ENCODE measurements around the gene BRCA1.
"Not testable (repeated sequence)": the region's sequence is repeated elsewhere in the genome, so short reads cannot be mapped to it uniquely, and the experiment has no call there.

Gene BRCA1

DNA sequence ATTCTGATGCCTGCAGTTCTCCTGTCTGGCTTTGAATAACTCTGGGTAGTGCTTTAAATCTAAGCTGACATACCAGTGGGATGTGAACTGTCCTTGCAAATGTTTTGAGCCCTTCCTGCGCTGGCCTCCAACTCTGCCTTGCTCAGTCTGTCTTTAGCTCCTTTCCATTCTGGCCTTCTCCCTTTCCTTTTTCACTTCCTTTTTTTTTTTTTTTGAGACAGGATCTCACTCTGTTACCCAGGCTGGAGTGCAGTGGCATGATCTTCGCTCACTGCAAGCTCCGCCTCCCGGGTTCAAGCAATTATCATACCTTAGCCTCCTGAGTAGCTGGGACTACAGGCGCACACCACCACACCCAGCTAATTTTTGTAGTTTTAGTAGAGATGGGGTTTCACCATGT is 8.3 kb upstream of the BRCA1 start:
- not testable (repeated sequence) for DNase-seq

DNA sequence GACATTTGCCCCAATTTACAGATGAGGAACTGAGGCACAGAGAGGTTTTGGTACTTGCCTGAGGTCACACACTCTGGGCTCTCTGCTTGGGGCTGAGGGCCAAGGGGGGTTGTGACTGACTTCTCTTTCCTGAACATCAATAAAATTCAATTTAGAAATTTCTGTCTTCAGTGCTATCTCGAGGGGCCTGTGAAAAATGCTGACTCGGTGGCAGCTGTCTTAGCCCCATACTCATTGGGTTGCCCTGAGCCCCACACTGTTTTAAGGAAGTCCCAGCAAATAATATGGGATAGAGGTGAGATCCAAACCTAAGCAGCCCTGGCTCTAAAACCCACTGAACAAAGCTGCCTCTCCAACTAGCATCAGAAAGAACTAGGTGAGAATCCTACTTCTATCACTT is 7.0 kb upstream of the BRCA1 start:
- no peak for DNase-seq

DNA sequence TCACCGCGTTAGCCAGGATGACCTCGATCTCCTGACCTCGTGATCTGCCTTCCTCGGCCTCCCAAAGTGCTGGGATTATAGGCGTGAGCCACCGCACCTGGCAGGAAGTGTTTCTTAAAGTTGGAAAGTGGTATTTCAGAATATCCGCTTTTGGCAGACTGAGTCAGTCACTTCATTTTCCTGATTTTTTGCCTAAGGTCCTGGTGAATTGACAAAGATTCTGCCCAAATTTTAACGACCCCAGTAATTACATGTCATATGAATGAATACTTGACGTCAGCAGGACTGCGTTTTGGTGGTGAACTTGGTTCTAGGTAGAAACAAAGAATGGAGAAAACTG is 4.5 kb upstream of the BRCA1 start:
- DNase-seq = no peak

GRCh38 chr17:43127333-43127876 is 2.2 kb upstream of the BRCA1 start:
- not testable (repeated sequence) for DNase-seq

DNA sequence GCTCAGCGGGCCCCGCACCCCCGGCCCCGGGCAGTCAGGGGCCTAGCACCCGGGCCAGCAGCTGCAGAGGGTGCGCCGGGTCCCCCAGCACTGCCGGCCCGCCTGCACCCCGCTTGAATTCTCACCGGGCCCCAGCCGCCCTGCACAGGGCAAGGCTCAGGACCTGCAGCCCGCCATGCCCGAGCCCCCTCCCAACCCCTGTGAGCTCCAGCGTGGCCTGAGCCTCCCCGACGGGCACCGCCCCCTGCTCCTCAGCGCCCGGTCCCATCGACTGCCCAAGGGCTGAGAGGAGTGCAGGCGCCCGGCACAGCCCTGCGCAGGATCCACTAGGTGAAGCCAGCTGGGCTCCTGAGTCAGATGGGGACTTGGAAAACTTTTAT is 1.7 kb upstream of the BRCA1 start:
- no peak for DNase-seq

DNA sequence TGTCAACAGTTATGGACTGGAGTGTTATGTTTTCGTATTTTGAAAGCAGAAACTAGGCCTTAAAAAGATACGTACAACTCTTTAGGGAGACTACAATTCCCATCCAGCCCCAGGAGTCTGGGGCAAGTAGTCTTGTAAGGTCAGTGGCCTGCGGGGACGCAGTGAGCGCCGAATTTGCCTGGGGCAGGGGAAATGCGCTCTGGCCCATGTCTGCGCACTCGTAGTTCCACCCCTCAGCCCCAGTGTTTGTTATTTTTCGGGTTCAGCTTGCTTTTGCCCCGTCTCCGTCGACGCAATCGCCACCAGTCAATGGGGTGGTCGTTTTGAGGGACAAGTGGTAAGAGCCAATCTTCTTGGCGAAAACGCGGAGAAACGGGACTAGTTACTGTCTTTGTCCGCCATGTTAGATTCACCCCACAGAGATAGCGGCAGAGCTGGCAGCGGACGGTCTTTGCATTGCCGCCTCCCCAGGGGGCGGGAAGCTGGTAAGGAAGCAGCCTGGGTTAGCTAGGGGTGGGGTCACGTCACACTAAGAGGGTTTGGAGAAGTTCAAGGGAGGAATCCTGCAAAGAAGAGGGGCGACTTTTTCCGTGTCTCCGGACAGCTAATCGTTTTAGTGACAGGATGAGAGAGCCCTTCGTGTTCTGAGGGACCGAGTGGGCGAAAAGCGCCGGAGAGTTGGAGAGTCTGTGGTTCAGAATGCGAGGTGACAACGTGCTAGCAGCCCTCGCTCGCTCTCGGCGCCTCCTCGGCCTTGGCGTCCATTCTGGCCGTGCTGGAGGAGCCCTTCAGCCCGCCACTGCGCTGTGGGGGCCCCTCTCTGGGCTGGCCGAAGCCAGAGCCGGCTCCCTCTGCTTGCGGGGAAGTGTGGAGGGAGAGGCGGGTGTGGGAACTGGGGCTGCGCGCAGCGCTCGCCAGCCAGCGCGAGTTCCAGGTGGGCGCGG is 1.1 kb upstream of the BRCA1 start:
- no peak for DNase-seq

GRCh38 chr17:43118679-43119615 is 6.2 kb downstream of the BRCA1 start:
- DNase-seq = no peak

- DNase-seq = no peak
Measured at GRCh38 chr17:43114151-43114552, 11.0 kb downstream of the BRCA1 start.

GRCh38 chr17:43106552-43106951 is 18.6 kb downstream of the BRCA1 start:
- no peak for DNase-seq

- DNase-seq = no peak
Measured at GRCh38 chr17:43105146-43105545, 20.0 kb downstream of the BRCA1 start.

GRCh38 chr17:43104665-43105064 is 20.5 kb downstream of the BRCA1 start:
- no peak for DNase-seq

DNA sequence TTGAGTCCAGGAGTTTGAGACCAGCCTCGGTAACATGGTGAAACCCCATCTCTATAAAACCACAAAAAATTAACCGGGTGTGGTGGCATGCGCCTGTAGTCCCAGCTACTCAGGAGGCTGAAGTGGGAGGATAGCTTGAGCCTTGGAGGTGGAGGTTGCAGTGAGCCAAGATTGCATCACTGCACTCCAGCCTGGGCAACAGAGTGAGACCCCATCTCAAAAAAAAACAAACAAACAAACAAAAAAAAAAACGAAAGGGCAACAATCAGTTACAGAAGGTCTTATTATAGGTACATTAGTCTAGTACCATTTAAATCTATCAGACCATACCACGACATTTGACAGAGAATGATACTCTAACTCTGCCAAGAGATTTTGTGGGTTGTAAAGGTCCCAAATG is 29.8 kb downstream of the BRCA1 start:
- DNase-seq = not testable (repeated sequence)

DNA sequence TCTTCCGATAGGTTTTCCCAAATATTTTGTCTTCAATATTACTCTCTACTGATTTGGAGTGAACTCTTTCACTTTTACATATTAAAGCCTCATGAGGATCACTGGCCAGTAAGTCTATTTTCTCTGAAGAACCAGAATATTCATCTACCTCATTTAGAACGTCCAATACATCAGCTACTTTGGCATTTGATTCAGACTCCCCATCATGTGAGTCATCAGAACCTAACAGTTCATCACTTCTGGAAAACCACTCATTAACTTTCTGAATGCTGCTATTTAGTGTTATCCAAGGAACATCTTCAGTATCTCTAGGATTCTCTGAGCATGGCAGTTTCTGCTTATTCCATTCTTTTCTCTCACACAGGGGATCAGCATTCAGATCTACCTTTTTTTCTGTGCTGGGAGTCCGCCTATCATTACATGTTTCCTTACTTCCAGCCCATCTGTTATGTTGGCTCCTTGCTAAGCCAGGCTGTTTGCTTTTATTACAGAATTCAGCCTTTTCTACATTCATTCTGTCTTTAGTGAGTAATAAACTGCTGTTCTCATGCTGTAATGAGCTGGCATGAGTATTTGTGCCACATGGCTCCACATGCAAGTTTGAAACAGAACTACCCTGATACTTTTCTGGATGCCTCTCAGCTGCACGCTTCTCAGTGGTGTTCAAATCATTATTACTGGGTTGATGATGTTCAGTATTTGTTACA is 30.9 kb downstream of the BRCA1 start:
- no peak for DNase-seq

DNA sequence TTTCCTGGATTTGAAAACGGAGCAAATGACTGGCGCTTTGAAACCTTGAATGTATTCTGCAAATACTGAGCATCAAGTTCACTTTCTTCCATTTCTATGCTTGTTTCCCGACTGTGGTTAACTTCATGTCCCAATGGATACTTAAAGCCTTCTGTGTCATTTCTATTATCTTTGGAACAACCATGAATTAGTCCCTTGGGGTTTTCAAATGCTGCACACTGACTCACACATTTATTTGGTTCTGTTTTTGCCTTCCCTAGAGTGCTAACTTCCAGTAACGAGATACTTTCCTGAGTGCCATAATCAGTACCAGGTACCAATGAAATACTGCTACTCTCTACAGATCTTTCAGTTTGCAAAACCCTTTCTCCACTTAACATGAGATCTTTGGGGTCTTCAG is 32.3 kb downstream of the BRCA1 start:
- no peak for DNase-seq

- no peak for DNase-seq
Measured at GRCh38 chr17:43090022-43090421, 35.1 kb downstream of the BRCA1 start.

GRCh38 chr17:43085474-43085873 is 39.7 kb downstream of the BRCA1 start:
- DNase-seq = no peak

GRCh38 chr17:43079641-43080302 is 45.4 kb downstream of the BRCA1 start:
- no peak for DNase-seq

DNA sequence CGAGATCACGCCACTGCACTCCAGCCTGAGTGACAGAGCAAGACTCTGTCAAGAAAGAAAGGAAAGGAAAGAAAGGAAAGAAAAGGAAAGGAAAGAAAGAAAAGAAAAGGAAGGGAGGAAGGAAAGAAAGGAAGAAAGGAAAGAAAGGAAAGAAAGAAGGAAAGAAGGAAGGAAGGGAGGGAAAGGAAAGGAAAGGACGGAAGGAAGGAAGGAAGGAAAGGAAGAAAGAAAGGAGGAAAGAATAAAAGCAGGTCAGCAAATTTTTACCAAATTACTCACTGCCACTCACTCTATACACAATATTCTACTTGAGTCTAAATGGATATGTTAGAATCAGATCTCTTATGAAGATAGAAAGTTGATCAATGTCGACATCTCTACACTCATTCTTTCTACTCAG is 50.3 kb downstream of the BRCA1 start:
- no peak for DNase-seq

GRCh38 chr17:43070872-43071271 is 54.3 kb downstream of the BRCA1 start:
- no peak for DNase-seq

GRCh38 chr17:43070257-43070656 is 54.9 kb downstream of the BRCA1 start:
- no peak for DNase-seq

GRCh38 chr17:43069368-43069898 is 55.7 kb downstream of the BRCA1 start:
- no peak for DNase-seq

Measured in CD4-positive, alpha-beta T cell treated with Interleukin-6 for 4 hours (primary cell).